HG03432 (cell line): Measurements from ENCODE around the gene PDCD11.
"Not testable (repeated sequence)": the region's sequence is repeated elsewhere in the genome, so short reads cannot be mapped to it uniquely, and the experiment has no call there.

Source experiments
- ATAC-seq: cut with Tn5 transposase; IDR thresholded peaks from one replicate; pipeline ENCODE4 v1.9.1; 2021; ENCODE audit warnings: mild to moderate bottlenecking, moderate library complexity; ENCODE audit not compliant: unreplicated experiment

Gene PDCD11

DNA sequence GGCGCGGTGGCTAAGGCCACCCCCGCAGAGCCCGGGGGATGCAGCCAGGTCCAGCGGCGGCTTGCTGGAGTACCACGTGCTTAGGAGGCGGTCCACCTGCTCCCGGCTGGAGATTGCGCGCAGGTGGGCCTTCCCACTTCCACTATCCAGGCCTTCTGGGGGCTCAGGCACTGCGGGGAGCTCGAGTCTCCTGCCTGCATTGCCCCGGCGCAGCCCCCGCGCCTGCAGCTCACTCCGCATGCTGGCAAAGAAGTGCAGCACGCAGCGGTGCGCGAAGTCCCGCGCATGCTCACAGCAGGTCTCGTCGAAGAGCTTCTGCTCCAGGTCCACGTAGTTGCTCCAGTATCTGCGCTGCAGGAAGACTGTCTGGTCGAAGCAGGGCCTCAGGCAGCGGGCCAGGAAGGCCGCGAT is 76.8 kb downstream of the PDCD11 start:
- no peak for ATAC-seq

DNA sequence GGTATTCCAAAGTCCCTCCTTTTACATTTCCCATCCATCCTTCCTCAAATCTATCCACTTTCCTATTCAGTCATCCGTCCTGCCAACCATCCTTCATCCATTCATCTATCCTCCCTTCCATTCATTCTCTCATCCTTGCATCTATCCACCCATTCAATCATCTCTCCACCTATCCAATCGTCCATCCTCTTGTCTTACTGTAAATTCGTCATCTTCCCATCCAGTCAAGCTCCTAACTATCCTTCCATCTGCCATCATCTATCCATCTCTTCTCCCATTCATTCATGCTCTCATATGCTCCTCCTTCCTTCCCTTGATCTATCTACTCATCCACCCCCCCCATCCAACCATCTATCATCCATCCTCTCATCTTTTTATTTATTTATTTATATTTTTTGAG is 77.7 kb downstream of the PDCD11 start:
- ATAC-seq: no peak

DNA sequence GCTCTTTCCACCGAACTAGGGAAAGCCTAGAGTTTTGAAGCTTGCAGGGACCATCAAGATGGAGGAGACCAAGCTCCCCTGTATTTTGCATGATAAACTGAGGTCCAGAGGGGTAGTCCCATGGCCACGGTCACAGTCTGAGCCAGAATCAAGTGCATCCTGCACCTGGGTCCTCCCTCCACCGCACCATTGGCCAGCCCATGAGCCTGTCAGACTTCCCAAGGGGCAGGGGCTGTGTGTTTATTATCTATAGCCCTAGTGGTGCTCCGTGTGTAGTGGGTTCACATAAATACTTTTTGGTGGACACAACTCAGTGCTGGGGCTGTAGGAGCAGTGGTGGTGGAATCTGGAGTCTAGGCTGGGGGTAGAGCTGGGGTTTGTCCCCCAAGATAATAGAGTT is 79.0 kb downstream of the PDCD11 start:
- ATAC-seq: no peak

DNA sequence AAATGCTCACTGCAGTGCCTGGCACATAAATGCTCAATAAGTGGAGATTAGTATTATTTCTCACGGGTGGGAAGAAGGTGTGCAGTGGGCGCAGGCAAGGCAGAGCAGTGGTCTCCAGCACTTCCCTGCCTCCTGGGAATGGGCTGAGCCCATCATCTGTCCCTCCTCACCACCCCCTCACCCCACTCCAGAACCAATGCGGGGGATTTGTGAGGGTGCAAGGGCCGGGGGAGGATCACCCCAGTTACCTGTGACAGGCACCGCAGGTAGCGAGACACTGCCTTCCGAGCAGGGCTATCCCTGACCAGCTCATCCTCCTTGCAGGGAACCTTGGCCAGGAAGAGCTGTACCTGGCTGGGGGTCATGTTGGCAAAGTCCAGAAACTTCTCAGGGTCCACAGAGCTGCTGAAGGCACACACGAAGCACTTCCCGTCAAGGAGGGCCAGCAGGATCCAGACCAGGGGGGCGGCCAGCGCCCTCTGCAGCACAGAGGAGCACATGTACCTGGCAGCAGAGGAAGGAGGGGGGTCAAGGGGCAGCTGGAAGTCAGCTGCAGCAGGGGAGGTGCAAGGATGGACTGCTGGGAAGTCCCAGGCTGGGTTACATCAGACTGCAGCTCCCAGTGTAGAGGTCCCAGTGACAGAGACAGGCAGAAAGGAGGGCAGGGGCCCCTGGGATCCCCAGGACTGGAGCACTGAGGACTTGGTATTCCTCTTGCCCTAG is 79.8 kb downstream of the PDCD11 start:
- ATAC-seq: peak; percentile 50

DNA sequence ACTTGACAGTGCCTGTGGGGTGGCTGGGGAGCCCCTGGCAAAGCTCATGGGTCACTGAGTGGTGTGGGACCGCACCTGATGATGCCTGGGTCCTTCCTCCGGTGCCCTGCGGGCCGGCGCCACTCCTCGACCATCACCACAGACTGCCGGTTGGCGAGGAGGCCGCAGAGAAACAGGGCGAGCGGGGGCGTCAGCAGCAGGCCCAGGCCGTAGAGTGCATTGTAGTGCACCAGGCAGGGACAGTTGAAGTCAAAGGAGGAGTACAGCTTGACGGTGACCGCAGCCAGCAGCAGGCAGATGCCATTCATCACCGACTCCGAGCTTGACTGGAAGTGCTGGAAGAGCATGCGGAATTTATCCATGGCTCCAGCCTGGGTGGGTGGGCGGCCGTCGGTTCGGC is 82.2 kb downstream of the PDCD11 start:
- ATAC-seq: no peak

DNA sequence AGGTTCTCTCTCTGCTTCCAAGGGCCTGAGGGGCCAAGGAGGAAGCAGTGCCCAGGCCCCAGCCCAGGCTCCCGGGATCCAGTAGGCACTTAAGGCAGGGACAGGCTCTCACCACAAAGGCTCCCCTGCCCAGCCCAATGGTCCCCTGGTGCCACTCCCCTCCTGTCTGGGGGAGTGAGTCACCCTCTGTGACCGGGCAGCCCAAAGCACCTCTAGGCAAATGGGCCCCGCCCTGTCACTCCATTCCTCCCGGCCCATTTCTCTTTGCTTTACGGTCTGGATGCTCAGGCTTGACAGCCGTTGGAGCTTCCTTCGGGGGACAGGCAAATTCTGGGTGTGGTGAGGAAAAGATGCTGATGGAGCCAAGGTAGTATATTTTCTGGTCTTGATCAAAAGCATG is 82.7 kb downstream of the PDCD11 start, which contains the start of gene CALHM3:
Gene CALHM3 (minus strand): TSS at position 106 of the 400 bp plus-strand sequence. CDS start 208 bp downstream, outside the sequence.
- ATAC-seq: no peak

DNA sequence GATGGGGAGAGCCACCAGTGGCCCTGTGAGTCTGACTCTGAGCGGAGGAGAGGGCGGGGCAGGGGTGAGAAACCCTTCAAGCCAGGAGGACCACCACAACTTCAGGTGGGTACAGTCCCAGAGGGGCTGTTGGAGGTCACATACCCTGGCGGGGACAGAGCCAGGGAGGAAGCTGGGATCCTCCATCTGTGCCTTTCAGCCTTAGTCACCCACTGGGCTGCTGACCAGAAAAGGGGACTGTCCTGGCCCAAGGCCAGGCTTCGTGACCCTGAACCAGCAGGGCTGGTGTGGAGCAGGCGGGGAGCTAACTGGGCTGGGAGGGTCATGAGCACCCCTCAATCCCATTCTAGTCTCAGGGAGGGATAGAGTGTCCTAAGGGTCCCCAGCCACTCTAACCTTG is 84.1 kb downstream of the PDCD11 start:
- no peak for ATAC-seq

DNA sequence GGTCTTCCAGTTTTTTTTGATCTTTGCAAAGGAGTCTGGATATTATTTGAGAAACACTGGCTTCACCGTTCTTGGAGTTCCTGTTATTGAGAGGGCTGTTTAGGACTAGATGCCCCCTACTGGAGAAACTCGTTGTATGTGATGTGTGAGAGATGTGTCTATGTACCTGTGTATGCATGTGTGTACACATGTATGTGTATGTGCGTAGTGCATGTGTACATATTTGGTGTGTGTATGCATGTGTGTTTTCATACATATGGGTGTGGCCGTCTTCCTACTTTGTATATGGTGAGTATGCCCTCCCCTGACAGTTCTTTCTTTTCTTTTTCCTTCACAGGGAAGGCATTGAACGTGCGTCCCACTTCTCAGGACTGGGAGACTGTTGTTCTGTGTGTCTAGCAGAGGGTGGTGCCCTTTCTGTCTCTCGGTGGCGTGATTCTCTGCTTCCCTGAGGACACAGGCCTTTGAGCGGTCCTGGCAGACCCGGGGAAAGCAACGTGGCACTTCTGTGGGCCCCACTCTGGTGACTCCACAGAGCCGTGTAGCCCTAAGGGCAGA is 85.6 kb downstream of the PDCD11 start:
- peak; percentile 73 for ATAC-seq

DNA sequence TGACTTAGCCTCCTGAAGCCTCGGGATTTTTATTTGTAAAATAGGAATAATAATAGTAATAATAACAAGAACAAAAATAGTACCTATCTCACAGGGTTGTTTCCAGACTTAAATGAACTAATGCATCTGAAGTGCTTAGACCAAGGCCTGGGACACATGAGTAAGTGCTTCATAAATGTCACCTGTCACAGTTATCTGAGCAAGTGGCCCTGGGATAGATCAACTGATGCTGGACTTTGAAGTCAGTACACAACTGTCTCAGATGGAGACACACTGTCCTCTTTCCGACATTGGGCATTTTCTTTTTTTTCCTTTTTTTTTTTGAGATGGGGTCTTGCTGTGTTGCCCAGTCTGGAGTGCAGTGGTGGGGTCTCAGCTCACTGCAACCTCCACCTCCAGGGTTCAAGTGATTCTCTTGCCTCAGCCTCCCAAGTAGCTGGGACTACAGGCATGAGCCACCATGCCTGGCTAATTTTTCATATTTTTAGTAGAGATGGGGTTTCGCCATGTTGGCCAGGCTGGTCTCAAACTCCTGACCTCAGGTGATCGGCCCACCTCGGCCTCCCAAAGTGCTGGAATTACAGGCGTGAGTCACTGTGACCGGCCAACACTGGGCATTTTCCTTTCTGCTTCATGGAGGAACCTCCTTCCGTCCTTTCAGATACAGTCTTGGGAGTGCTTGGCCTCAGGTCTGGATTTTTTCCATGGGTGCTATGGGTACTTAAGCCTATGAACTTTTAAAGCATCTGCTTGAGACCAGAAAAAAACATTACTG is 90.4 kb downstream of the PDCD11 start:
- not testable (repeated sequence) for ATAC-seq

DNA sequence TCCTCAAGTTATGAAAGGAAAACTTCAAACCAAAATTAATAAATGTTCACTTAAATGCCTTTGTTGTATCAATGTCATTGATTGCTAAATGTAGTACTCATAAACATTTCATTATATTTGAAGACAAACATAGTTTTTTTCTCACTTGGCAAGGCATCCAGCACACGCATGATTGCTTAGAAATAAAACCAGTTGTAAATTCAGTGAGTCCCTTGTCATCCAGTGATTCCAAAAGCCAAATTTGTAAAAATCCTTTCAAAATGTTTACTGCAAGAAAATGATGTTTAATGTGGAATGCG is 90.9 kb downstream of the PDCD11 start:
- ATAC-seq: no peak

DNA sequence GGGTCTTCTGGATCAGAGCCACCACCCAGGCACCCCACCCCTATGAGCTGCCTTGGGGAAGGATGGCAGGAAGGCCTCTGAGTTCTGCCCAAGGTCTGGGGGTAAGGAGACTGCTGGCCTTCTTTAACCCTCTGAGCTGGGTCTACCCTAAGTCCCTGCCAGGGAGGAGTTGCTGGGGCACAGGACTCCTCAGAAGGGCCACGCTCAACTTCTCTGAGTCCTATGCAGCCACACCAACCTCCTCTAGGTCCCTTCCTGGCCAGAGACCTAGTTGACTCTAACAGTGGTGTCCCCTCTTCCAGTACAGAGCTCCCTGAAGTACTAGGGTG is 94.5 kb downstream of the PDCD11 start:
- ATAC-seq: peak; percentile 20

DNA sequence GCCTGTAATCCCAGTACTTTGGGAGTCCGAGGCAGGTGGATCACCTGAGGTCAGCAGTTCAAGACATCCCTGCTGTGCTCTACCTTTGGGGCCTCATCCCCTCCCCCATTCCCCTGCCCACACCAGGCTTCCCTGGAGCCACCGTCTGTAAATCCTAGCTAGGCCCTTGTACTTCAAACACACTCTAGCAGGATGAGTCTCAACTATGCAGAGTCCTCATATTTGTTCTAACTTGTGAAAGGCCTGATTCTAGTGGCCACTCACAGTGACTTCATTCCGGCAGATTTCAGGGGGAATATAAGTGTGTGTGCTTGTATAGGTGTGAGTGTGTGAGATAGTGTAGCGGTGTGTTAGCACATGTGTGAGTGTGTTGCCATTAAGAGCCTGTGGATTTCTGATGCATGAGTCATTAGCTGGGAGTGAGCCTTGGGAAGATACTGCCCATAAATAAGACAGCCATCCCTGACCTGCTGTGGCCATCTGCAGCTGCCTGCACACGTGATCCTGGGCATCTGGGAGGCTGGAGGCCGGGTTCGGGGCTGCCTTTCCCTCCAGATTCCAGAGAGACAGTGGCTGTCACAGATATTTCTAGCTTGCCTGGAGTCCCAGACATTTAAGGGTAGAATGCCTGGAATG is 95.4 kb downstream of the PDCD11 start:
- no peak for ATAC-seq

DNA sequence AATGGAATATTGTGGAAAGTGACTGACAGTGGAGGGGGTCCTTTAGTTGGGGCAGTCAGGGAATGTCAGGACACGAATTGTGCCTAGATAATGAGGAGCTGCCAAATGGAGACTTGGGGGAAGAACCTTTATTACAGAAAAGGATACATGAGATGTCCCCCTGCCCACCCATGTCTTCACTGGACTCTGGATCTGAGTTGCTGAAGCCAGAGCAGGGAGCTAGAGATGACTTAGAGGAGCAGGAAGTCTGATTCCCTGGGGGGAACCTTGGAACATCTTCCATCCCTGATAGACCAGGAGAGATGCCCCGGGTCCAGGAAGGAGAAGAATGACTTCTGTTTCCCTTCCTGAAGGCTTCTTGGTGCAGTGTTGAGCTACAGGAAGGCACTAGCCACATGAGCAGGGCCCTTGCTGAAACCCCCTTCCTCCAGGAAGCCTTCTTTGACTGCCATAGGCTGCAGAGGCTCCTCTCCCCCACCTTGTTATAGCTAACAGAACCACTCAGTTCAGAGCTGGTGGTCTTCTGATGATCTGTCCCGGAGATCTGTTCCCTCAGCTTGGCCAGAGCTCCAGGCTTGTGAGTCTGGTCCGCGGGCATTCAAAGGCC is 96.3 kb downstream of the PDCD11 start:
- ATAC-seq: no peak

DNA sequence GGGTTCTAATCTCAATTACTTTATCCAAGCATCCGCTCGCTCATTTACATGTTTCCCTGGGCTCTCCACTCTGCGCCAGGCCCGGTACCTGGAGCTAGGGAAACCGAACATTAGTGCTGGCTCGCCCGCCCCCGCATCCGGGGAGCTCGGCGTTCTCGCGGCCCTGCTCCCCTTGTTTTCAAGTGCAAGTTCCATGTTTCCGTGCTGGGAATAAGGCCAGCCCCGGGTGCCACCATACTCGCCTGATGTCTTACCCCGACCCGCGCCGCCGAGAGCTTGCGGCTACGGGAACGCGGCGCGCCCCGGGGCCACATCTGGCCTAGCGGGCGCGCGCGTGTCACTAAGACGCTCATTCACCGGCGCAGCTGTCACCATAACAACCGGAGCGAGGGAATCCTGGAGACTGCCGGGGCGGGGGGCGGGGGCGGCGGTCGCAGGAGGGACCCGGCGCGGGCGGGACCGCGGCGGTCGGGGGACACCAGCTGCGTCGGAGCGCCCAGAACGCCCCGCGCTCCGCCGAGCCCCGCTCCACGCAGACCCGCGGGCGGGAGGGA is 97.0 kb downstream of the PDCD11 start, which contains the start of gene NEURL1:
Gene NEURL1 (plus strand): TSS at position 344 of the 554 bp plus-strand sequence. CDS start 683 bp downstream, outside the sequence.
- no peak for ATAC-seq

DNA sequence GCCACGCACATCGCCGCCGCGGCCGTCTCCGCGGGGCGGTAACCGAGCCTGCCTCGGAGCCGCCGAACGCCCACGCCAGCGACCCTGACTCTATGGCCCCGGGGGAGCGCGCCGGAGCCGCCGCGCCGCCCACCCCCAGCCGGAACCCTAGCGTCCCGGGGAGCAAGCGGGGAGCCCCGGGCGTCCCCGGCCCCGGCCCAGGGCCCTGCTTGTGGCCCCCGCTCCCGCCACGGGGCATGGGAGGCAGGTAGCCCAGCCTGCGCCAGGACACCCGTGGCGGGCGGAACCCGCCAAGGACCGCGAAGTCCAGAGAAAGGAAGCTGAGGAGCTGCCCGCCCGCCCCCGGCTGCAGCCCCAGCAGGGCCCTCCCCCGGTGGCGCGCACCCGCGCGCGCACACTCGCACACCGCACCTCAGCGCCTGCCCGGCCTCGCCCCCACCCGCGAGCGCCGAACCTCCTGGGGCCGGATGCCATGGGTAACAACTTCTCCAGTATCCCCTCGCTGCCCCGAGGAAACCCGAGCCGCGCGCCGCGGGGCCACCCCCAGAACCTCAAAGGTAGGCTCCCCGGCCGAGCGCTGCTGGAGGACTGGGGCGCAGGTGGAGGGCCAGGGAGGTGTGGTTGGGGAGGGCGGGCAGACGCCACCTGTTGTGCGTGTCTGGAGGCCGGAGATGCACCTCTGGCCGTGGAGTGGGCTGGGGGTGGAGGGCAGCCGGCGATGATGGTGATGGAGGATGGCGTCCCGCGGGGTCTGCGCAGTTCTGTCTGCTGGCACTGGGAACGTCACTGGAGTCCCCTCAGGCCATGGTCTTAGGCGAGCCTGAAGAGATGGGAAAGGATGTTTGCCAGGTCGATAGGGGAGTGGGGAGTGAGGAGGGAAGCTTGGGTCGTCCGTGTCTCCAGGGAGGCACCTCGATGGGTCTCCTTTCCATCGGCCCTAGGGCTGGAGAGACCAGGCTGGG is 97.8 kb downstream of the PDCD11 start:
- no peak for ATAC-seq

DNA sequence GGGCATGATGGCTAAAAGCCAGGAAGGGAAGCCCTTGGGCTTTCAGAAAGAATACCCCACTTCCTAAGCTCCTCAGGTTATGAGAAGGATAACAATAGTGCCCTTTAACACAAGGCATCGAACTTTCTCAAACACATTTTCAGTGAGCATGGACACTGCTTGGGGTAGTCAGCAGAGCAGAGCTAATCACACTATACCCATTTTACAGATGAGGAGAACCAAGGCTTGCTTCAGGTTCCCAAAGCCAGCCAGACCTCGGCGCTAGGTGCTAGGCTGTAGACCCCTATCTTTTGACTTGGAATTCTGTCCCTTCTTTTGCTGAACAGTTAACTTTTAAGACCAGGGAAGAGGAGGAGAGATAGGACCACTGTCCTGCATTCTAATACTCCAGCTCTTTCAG is 98.9 kb downstream of the PDCD11 start:
- no peak for ATAC-seq
